NCI-H1092 (cell line): ENCODE results near the gene DDR1.

ENCODE experiments used
- DNase-seq: peaks from one replicate; lab custom pipeline; 2025; lab: John Stamatoyannopoulos, UW

DDR1 gene

GRCh38 chr6:30881392-30882203 is 2.7 kb upstream of the DDR1 start:
- no peak for DNase-seq

DNA sequence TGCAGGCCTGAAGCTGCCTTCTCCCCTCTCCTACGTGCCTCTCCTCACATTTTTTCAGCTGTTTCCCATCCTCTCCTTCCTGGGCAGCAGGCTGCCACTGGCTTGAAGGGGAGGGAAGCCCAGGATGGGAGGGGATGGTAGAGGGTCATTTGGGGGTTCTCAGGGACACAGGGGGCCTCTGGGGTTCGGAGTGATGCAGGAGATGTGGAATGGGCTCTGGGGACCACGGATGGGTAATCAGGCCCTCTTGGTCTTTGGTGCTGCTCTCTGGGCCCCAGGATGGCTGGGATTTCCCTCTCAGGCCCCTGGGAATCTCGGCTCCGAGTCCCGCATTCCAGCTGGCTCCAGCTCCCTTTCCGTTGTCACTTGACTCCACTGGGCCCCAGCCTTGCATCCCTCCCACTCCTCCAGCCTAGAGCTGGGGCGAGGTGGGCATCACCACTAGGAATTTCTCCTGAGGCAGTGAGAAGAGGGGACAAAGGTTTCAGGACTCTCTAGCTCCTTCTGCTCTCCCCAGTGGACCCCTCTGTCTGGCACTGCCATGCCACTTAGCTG is 2.0 kb upstream of the DDR1 start:
- no peak for DNase-seq

DNA sequence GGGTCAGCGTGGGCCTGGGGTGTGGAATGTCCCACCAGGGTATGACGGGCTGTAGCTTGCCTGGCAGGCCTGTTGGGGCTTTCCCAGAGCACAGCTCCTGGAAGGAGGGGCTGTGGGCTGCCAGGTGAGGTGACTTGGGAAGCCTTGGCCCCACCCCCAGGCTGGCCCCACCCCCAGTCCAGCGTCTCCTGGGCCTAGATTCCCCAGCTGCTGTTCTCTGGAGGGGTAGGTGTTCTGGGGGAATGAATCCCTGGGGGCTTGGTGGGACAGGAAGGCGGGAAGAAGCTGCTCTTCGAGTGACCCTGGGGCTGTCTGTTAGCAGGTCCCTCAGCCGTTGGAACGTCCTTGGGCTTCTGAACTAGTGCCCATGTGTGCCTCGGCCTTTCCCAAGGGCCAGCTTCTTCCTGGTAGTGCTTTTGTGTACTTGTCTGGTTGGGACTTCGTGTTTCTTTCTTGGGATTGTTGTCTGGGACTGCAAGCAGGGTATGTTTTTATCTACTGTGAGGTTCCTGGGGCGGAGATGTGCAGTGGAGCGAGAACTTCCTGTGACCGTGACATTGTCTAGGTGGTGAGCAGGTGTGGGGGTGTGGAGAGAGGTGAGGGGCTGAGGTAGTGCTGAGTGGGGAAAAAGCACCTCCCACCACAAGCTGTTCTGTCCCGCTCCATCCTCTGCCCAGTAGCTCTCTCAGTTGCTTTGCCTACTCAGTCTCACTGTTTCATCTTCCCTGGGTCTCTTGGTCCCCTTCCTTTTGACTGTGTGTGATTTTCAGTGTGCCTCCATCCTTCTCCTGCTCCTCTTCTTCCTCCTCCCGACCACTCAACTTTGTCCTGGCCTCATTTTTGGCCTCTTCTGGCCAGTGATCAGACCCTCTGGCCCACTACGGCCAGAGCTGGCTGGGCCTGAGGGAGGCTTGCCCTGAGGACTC is 1.3 kb upstream of the DDR1 start:
- DNase-seq: no peak

GRCh38 chr6:30884521-30885480 is 482 bp downstream of the DDR1 start:
- DNase-seq: no peak

DNA sequence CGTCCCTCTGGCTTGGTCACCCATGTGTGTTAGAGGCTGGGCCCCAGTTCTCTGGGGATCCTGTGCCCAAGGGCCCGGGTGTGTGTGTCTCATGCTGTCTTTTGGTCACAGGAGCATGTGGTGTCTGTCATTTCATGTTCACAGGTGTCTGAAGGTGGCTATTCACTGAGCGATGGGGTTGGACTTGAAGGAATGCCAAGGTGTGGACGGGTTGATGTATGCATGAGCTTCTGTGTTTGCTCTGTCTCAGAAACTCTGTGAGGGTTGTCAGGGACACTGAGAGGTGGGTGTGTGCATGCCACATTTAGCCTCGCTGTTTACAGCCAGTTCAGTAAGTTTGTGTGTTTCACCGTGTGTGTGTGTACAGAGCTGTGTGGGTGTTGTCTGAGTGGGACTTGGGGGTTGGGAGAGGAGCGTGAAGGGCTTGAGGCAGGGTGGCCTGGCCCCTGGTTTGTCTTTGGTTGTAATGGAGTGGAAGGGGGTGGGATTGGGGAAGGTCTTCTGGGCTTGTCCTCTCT is 1.2 kb downstream of the DDR1 start:
- no peak for DNase-seq

GRCh38 chr6:30885999-30886896 is 1.9 kb downstream of the DDR1 start:
- no peak for DNase-seq

GRCh38 chr6:30886897-30887255 is 2.6 kb downstream of the DDR1 start:
- DNase-seq: no peak

DNA sequence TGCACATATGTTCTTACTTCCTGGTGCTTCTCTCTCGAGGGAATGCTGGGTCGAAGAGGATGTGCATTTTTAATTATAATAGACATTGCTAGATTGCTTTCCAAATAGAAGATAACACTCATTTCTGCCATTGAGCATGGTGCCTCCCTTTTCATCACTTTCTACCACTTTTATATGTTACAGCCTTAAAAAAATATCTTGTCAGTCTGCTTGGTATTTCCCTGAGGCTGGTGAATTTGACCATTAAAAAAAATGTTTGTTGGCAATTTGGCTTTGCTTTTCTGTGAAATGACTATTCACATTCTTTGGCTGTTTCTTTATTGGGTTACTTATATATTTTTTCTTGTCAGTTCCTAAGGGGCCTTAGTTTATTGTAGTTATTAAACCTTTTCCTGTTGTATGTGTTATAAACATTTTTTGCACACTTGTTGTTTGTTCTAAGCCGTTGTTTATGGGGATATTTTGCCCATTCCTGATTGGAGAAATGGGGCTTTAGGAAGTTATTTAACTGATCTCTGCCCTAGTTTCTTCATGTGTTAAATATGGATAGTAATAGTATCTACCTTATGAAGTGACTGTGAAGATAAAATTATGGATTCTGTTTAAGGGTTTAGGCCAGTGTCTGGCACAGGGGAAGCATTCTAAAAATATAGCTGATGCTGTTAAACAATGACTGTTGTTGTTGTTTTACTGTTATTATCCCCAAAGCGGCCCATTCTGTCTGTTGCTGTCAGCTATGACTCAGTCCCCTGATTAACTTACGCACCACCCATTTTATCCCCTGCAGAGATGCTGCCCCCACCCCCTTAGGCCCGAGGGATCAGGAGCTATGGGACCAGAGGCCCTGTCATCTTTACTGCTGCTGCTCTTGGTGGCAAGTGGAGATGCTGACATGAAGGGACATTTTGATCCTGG is 3.8 kb downstream of the DDR1 start:
- DNase-seq: no peak

DNA sequence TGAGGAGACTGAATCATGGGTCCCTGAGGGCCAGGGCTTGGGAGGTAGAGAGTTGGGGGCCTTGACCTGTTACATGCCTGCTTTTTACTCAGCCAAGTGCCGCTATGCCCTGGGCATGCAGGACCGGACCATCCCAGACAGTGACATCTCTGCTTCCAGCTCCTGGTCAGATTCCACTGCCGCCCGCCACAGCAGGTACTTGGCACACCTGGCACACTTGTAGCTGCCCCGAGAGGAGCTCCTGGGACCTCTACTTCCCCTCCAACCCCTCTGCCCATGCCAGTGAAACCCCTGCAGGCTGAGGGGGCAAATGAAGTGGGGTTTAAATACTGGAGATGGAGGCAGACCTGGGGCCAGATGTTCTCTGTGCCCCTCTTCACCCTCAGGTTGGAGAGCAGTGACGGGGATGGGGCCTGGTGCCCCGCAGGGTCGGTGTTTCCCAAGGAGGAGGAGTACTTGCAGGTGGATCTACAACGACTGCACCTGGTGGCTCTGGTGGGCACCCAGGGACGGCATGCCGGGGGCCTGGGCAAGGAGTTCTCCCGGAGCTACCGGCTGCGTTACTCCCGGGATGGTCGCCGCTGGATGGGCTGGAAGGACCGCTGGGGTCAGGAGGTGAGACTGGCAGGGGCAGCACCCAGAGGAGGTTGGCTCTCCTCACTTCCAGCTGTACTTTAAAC is 4.6 kb downstream of the DDR1 start:
- DNase-seq: no peak

DNA sequence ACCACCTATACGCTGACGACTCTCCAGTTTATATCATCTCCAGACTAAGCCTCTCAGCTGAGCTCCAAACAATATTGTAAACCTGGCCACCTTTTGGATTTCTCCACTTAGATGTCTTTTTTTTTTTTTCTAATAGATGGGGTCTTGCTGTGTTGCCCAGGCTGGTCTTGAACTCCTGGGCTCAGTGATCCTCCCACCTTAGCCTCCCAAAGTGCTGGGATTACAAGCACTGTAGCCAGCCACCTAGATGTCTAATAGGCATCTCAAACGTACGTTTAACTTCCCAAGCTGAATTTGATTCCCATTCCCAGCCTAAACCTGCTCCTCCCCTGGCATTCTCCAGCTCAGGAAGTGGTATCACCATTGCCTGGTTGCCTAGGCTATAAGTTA is 5.2 kb downstream of the DDR1 start:
- no peak for DNase-seq

GRCh38 chr6:30889921-30890645 is 5.8 kb downstream of the DDR1 start:
- no peak for DNase-seq

GRCh38 chr6:30890646-30891449 is 6.5 kb downstream of the DDR1 start:
- DNase-seq: no peak

DNA sequence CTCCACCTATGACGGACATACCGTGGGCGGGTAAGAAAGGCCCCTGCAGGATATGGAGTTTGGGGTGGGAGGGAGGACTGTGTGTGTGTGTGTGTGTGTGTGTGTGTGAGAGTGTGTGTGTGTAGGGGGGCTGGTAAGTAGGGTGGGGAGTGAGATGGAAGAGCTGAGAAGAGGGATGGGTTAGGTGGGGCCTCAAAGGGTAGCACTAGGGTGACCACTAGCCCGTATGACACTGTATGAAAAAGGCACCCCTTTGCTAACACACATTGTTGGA is 7.1 kb downstream of the DDR1 start:
- DNase-seq: no peak

GRCh38 chr6:30891816-30892538 is 7.7 kb downstream of the DDR1 start:
- no peak for DNase-seq

DNA sequence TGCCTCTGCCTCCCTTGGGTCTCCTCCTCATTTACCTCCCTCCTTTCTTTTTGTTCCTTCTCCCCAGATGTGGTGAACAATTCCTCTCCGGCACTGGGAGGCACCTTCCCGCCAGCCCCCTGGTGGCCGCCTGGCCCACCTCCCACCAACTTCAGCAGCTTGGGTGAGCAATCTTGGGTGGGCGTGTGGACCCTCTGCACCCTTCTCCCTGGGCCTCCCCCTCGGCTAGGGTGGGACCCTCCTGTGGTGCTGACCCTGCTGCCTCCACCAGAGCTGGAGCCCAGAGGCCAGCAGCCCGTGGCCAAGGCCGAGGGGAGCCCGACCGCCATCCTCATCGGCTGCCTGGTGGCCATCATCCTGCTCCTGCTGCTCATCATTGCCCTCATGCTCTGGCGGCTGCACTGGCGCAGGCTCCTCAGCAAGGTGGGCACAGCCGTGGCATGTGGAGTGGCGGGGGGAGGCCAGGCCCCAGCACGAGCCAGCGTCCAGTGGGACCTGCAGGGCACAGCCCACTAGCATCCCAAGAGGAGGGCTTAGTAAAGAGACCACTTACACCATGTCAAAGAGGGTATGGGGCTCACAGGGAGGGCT is 8.8 kb downstream of the DDR1 start:
- DNase-seq: no peak

DNA sequence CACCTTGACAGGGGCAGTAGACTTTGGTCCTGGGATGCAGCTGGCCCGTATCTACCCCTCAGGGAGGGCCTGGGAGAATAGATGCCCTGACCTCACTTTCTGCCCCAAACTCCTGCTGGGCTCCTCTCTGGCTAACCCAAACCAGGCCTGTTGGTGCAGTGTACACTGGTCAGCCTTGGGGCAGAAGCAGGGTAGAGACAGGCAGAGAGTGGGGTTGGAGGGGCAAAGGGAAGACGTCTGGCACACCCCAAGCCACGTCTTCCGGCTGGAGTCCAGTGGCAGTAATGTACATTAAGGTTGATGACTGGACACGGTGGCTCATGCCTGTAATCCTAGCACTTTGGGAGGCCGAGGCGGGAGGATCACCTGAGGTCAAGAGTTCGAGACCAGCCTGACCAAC is 9.3 kb downstream of the DDR1 start:
- no peak for DNase-seq
